ENCODE results near the gene CPNE4. TPM values are rescaled to one million over a fixed set of nuclear protein-coding genes. Genes with fewer than 3 reads are reported as not detected.

CPNE4 gene
- total RNA-seq, 2 experiments from 2014 or later, result not detected

DNA sequence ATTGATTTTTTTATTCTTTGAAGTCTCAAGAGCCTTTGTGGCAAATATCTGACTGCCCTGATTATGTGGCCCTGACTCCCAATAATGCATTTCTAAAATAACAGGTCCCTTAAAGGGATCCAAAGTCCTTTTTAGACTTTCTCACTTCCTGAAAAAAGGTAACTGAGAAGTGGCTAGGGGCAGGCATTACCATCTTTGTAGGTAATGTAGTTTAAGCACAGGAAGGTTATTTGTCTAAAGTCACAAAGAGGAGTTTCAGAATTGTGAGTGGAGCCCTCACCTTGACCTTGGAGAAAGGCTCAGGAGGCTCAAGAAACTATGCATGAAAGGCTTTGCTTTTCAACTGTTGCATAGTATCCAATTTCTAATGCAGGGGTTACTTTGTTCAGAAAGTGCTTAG lies 389.2 kb downstream of the CPNE4 start:
- Mint-ChIP-seq H3K36me3 (ENCODE audit: low read depth) (no peaks in the 10 kb centered on the region), H3K27ac (no peak overlapping the region), H3K4me3 (no peak overlapping the region), H3K27me3 (peaks cover 3% of the 10 kb centered on the region), H3K4me1 (ENCODE audit: low read depth) (no peaks in the 10 kb centered on the region), H3K9me3 (no peaks in the 10 kb centered on the region)
- intact Hi-C loops (cut with micrococcal nuclease), result no loop called here
- POLR2A ChIA-PET, result no interaction called here
- DNase-seq, result no peak
- CTCF ChIA-PET, result no interaction called here
- TF ChIP-seq CTCF (IDR thresholded peaks at IDR 0.05), result no peak
- ATAC-seq, result no peak

DNA sequence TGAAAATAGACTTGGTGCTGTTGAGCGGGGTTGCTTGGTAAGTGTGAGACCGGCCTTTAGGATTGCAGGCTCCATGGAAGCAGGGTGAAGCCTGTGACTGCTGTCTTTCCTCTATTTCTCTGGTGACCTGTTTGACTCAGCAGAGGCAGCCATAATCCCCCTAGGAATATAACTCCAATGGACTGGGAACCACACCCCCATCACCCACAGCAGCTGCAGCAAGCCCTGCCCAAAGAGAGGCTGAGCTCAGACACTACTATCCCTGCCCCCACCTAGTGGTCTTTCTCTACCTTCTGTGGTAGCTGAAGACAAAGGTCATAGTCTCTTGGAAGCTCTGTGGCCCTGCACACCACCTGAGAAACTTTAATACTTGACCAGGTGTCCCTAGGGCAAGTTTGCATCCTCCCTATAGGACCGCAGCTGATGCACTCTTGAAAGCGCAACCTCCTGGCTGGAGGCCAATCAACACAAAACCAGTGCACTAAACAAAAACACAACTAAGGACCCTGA lies 398.5 kb downstream of the CPNE4 start:
- ChIA-PET POLR2A (no interaction called here), CTCF (no interaction called here)
- Mint-ChIP-seq H3K4me1 (ENCODE audit: low read depth) (no peaks in the 10 kb centered on the region), H3K36me3 (ENCODE audit: low read depth) (no peaks in the 10 kb centered on the region), H3K27ac (no peak overlapping the region), H3K4me3 (no peak overlapping the region), H3K9me3 (no peaks in the 10 kb centered on the region), H3K27me3 (peaks cover 21% of the 10 kb centered on the region)
- intact Hi-C loops (cut with micrococcal nuclease), result no loop called here
- ATAC-seq (no peak), DNase-seq (no peak)
- TF ChIP-seq CTCF (IDR thresholded peaks at IDR 0.05), result no peak

DNA sequence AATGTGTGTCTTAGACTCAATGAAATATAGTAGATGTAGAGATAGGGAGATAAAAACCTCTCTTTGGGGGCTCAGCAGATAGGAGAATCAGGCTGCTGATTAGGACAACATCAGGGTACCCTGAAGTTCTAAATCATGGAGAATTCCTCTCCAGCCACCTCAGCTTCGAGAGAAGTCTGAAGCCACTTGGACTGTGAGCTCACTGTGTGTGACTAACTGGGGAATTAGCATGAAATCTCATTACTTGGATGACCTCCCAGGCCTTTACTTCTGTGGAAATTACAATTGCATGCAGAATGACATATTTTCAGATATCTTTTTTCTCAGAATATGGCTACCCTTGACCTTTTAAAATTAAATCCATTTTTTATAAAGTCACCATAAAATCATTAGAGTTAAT lies 404.0 kb downstream of the CPNE4 start:
- Mint-ChIP-seq H3K36me3 (ENCODE audit: low read depth) (no peaks in the 10 kb centered on the region), H3K27ac (no peak overlapping the region), H3K4me3 (no peak overlapping the region), H3K4me1 (ENCODE audit: low read depth) (no peaks in the 10 kb centered on the region), H3K27me3 (peaks cover 13% of the 10 kb centered on the region), H3K9me3 (no peaks in the 10 kb centered on the region)
- intact Hi-C loops (cut with micrococcal nuclease), result no loop called here
- ATAC-seq, result no peak
- no peak for TF ChIP-seq CTCF (IDR thresholded peaks at IDR 0.05)
- POLR2A ChIA-PET, result no interaction called here
- CTCF ChIA-PET, result no interaction called here
- no peak for DNase-seq

DNA sequence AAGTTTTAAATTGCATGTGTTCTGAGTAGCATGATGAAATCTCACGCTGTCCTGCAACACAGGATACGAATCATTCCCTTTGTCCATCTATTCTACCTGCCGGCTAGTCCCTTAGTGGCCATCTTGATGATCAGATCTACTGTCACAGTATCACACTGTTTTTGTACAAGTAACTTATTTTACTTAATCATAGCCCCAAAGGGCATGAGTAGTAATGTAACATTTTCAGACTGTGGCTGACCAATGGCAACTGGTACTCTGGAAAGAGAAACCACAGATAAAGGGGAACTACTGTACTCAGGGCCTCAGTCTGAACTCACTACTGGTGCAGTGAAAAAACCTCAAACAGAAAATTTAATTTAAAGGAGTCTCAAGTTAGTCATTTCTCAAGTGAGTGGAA lies 404.7 kb downstream of the CPNE4 start:
- intact Hi-C loops (cut with micrococcal nuclease), result no loop called here
- H3K27me3 Mint-ChIP-seq, result peaks cover 13% of the 10 kb centered on the region
- H3K4me1 Mint-ChIP-seq (ENCODE audit: low read depth), result no peaks in the 10 kb centered on the region
- TF ChIP-seq CTCF (IDR thresholded peaks at IDR 0.05), result no peak
- no peaks in the 10 kb centered on the region for H3K36me3 Mint-ChIP-seq (ENCODE audit: low read depth)
- DNase-seq (no peak), ATAC-seq (no peak)
- CTCF ChIA-PET, result no interaction called here
- POLR2A ChIA-PET, result no interaction called here
- no peaks in the 10 kb centered on the region for H3K9me3 Mint-ChIP-seq
- no peak overlapping the region for H3K27ac Mint-ChIP-seq
- no peak overlapping the region for H3K4me3 Mint-ChIP-seq

DNA sequence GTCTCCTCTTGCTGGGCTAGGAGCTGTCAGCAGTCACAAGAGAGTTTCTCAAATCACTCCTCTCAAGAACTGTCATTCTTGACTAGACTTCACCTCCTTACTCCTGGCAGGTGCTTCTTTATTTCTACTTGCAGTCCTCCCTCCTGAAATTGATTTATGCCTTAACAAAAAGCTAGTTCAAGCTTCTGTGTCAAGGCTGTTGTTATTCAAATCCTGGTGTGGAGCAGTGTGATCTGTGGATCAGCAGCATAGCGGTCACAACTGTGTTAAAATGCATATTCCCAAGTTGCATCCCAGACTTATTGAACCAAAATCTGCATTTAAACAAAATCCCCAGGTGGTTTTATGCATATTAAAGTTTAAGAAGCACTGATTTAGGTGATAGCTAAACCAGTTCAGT lies 411.4 kb downstream of the CPNE4 start:
- DNase-seq (no peak), ATAC-seq (no peak)
- Mint-ChIP-seq H3K36me3 (ENCODE audit: low read depth) (no peaks in the 10 kb centered on the region), H3K9me3 (no peaks in the 10 kb centered on the region), H3K4me3 (no peak overlapping the region), H3K4me1 (ENCODE audit: low read depth) (no peaks in the 10 kb centered on the region), H3K27me3 (peaks cover 6% of the 10 kb centered on the region), H3K27ac (no peak overlapping the region)
- no peak for TF ChIP-seq CTCF (IDR thresholded peaks at IDR 0.05)
- intact Hi-C loops (cut with micrococcal nuclease), result no loop called here
- CTCF ChIA-PET, result no interaction called here
- POLR2A ChIA-PET, result no interaction called here

Data from activated CD8-positive, alpha-beta T cell treated with anti-CD3 and anti-CD28 coated beads for 36 hours (primary cell).